ENCODE results near the gene SLC25A21.

Gene SLC25A21

GRCh38 chr14:36646664-36647416, 525.6 kb downstream of the SLC25A21 start:
- no peak for TF ChIP-seq EZH2phosphoT487 (conservative IDR thresholded peaks at IDR 0.05; ENCODE audit: low read length)
- TF ChIP-seq, protein P1, sequence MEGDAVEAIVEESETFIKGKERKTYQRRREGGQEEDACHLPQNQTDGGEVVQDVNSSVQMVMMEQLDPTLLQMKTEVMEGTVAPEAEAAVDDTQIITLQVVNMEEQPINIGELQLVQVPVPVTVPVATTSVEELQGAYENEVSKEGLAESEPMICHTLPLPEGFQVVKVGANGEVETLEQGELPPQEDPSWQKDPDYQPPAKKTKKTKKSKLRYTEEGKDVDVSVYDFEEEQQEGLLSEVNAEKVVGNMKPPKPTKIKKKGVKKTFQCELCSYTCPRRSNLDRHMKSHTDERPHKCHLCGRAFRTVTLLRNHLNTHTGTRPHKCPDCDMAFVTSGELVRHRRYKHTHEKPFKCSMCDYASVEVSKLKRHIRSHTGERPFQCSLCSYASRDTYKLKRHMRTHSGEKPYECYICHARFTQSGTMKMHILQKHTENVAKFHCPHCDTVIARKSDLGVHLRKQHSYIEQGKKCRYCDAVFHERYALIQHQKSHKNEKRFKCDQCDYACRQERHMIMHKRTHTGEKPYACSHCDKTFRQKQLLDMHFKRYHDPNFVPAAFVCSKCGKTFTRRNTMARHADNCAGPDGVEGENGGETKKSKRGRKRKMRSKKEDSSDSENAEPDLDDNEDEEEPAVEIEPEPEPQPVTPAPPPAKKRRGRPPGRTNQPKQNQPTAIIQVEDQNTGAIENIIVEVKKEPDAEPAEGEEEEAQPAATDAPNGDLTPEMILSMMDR (IDR thresholded peaks at IDR 0.05; ENCODE audit: insufficient read depth, low read length, poor library complexity, severe bottlenecking) = no peak
- Histone ChIP-seq H3K4me3 (ENCODE audit: insufficient read depth, low read length, poor library complexity, severe bottlenecking) (no peak overlapping the region), H2AFZ (ENCODE audit: low read depth, low read length, severe bottlenecking) (no peak overlapping the region)

GRCh38 chr14:36633580-36633979, 538.8 kb downstream of the SLC25A21 start:
- no peak overlapping the region for H3K27ac ChIP-seq (ENCODE audit: low read depth, low read length)
- H3K36me3 ChIP-seq (ENCODE audit: low read length) = no peaks in the 10 kb centered on the region
- H3K9me3 ChIP-seq (ENCODE audit: insufficient read depth, low read length) = no peaks in the 10 kb centered on the region
- no peak overlapping the region for H2AFZ ChIP-seq (ENCODE audit: low read depth, low read length, severe bottlenecking)
- no peaks in the 10 kb centered on the region for H3F3A ChIP-seq (ENCODE audit: insufficient read depth)
- H3K27me3 ChIP-seq (ENCODE audit: low read length) = no peaks in the 10 kb centered on the region
- H3K4me3 ChIP-seq (ENCODE audit: insufficient read depth, low read length, poor library complexity, severe bottlenecking) = no peak overlapping the region
- H4K20me1 ChIP-seq (ENCODE audit: low read depth, low read length) = no peaks in the 10 kb centered on the region
- no peak for TF ChIP-seq EZH2phosphoT487 (conservative IDR thresholded peaks at IDR 0.05; ENCODE audit: low read length)
- TF ChIP-seq, protein P1 (IDR thresholded peaks at IDR 0.05; ENCODE audit: insufficient read depth, low read length, poor library complexity, severe bottlenecking) = no peak
- no peaks in the 10 kb centered on the region for H3K9me2 ChIP-seq (replicated peaks; ENCODE audit: insufficient read depth, low read length)
- no peak overlapping the region for H3K4me2 ChIP-seq (ENCODE audit: low read depth, low read length, poor library complexity, severe bottlenecking)
- no peak overlapping the region for H3K9ac ChIP-seq (ENCODE audit: low read length)
- H3K79me2 ChIP-seq (ENCODE audit: insufficient read depth, low read length) = no peaks in the 10 kb centered on the region

More at GRCh38 chr14:36646664-36647416, 525.6 kb downstream of the SLC25A21 start:
- Histone ChIP-seq H3K9me3 (ENCODE audit: insufficient read depth, low read length) (no peaks in the 10 kb centered on the region), H3K36me3 (ENCODE audit: low read length) (no peaks in the 10 kb centered on the region), H3K4me2 (ENCODE audit: low read depth, low read length, poor library complexity, severe bottlenecking) (no peak overlapping the region), H3K9me2 (replicated peaks; ENCODE audit: insufficient read depth, low read length) (no peaks in the 10 kb centered on the region), H4K20me1 (ENCODE audit: low read depth, low read length) (no peaks in the 10 kb centered on the region), H3K79me2 (ENCODE audit: insufficient read depth, low read length) (no peaks in the 10 kb centered on the region), H3K27me3 (ENCODE audit: low read length) (no peaks in the 10 kb centered on the region), H3K9ac (ENCODE audit: low read length) (no peak overlapping the region), H3F3A (ENCODE audit: insufficient read depth) (no peaks in the 10 kb centered on the region), H3K27ac (ENCODE audit: low read depth, low read length) (no peak overlapping the region)

Data from SU-DHL-6 (cell line).